H1 (cell line): Measurements from ENCODE around the gene LRRK1. TPM values are rescaled to one million over a fixed set of nuclear protein-coding genes. Genes with fewer than 3 reads are reported as not detected.

ENCODE experiments used
- CTCF ChIA-PET: fragments of 300-600 bp; sonication (Branson Sonifier 250); formaldehyde crosslinking; loops from one replicate; lab custom pipeline; 2021; ENCODE audit not compliant: partially characterized antibody; lab: Charles Lee
- POLR2A ChIA-PET: fragments of 300-600 bp; sonication (Branson Sonifier 250); formaldehyde crosslinking; loops from one replicate; lab custom pipeline; 2021; ENCODE audit warnings: inconsistent platforms; ENCODE audit not compliant: partially characterized antibody; lab: Charles Lee
- DNase-seq, 2 experiments: peaks; one replicate each; pipeline versions ENCODE4 v3.0.0 to v3.0.0-alpha.2; 2010 to 2022; ENCODE audit warnings: low spot score in 2 of 2, low read depth in 1 of 2, mixed read lengths in 1 of 2
- FAIRE-seq: peaks from 2 replicates; lab custom pipeline; 2011; peaks lifted over from hg19 to GRCh38; lab: Jason Lieb, UNC
- H2AFZ ChIP-seq: 2 replicates; pipeline ENCODE4 v1.8.1; 2012; ENCODE audit warnings: low read length, inconsistent platforms
- H2AK5ac ChIP-seq: 2 replicates; pipeline ENCODE4 v1.6.1; 2013; ENCODE audit warnings: low read depth, low read length
- H2BK120ac ChIP-seq: replicated peaks from 2 replicates; pipeline ENCODE3; 2013; ENCODE audit warnings: low read depth, low read length, inconsistent platforms
- H2BK12ac ChIP-seq: 2 replicates; pipeline ENCODE4 v1.6.1; 2013; ENCODE audit warnings: low read depth, low read length
- H2BK15ac ChIP-seq: 2 replicates; pipeline ENCODE4 v1.6.1; 2013; ENCODE audit warnings: low read length
- H2BK20ac ChIP-seq: 2 replicates; pipeline ENCODE4 v1.6.1; 2013; ENCODE audit warnings: low read length
- H2BK5ac ChIP-seq: 2 replicates; pipeline ENCODE4 v1.6.1; 2013; ENCODE audit warnings: low read depth, low read length
- H3K14ac ChIP-seq: 2 replicates; pipeline ENCODE4 v1.6.1; 2013; ENCODE audit warnings: inconsistent platforms; ENCODE audit not compliant: insufficient read length
- H3K18ac ChIP-seq: 2 replicates; pipeline ENCODE4 v1.6.1; 2013; ENCODE audit warnings: low read length; ENCODE audit errors: extremely low read depth
- H3K23ac ChIP-seq: 2 replicates; pipeline ENCODE4 v1.6.1; 2013; ENCODE audit warnings: inconsistent platforms; ENCODE audit not compliant: insufficient read length
- H3K23me2 ChIP-seq: 2 replicates; pipeline ENCODE4 v1.6.1; 2013; ENCODE audit warnings: low read depth, low read length
- H3K27ac ChIP-seq: 2 replicates; pipeline ENCODE4 v1.6.1; 2011; ENCODE audit warnings: low read depth, low read length, inconsistent platforms
- H3K27me3 ChIP-seq, 4 experiments: replicated peaks in 1 of 4; 1 replicate in 1 of 4; 2 replicates in 3 of 4; pipeline versions ENCODE4 v1.6.1 to v1.8.1; 2011 to 2013; ENCODE audit warnings: low read length in 3 of 4, mild to moderate bottlenecking in 3 of 4, inconsistent platforms in 2 of 4, mixed read lengths in 2 of 4, moderate library complexity in 1 of 4; ENCODE audit not compliant: control insufficient read depth in 3 of 4, insufficient read depth in 3 of 4; ENCODE audit errors: extremely low read depth in 1 of 4
- H3K36me3 ChIP-seq, 4 experiments: 2 replicates each; pipeline versions ENCODE4 v1.6.1 to v1.8.1; 2011 to 2013; ENCODE audit warnings: mild to moderate bottlenecking in 4 of 4, low read length in 3 of 4, moderate library complexity in 2 of 4, control low read depth in 1 of 4, inconsistent platforms in 1 of 4; ENCODE audit not compliant: insufficient read depth in 4 of 4, control insufficient read depth in 2 of 4
- H3K4ac ChIP-seq: replicated peaks from 2 replicates; pipeline ENCODE3; 2013; ENCODE audit warnings: low read length, low read depth, mixed read lengths, inconsistent platforms; ENCODE audit not compliant: insufficient read length
- H3K4me1 ChIP-seq, 4 experiments: replicated peaks in 1 of 4; 1 replicate in 1 of 4; 2 replicates in 3 of 4; pipeline versions ENCODE4 v1.6.1 to v1.8.1; 2011 to 2013; ENCODE audit warnings: low read length in 3 of 4, inconsistent platforms in 2 of 4, mixed read lengths in 1 of 4; ENCODE audit not compliant: insufficient read depth in 4 of 4, control insufficient read depth in 3 of 4
- H3K4me2 ChIP-seq, 2 experiments: 2 replicates each; pipeline versions ENCODE4 v1.6.1 to v1.8.1; 2011 to 2013; ENCODE audit warnings: low read depth in 2 of 2, low read length in 2 of 2, control low read depth in 1 of 2, inconsistent platforms in 1 of 2, mild to moderate bottlenecking in 1 of 2; ENCODE audit not compliant: insufficient read depth in 1 of 2
- H3K4me3 ChIP-seq, 4 experiments: fragments of 200-600, 300-600 bp in 1 of 4; sonication (generic), shearing (Covaris generic), sonication (Bioruptor Twin) in 1 of 4; 2 replicates each; pipeline versions ENCODE4 v1.5.1 to v1.8.1; 2011 to 2016; ENCODE audit warnings: low read length in 4 of 4, low read depth in 3 of 4, control low read depth in 2 of 4, inconsistent platforms in 2 of 4, mild to moderate bottlenecking in 2 of 4, mixed read lengths in 1 of 4, moderate library complexity in 1 of 4; ENCODE audit not compliant: insufficient read depth in 2 of 4; ENCODE audit errors: extremely low read depth in 1 of 4
- H3K56ac ChIP-seq: replicated peaks from 2 replicates; pipeline ENCODE3; 2013; ENCODE audit warnings: low read depth, mild to moderate bottlenecking, mixed read lengths, low read length, inconsistent platforms; ENCODE audit not compliant: insufficient read length
- H3K79me1 ChIP-seq: 2 replicates; pipeline ENCODE4 v1.6.1; 2013; ENCODE audit warnings: low read depth, low read length, control low read depth
- H3K79me2 ChIP-seq, 2 experiments: 2 replicates each; pipeline versions ENCODE4 v1.6.1 to v1.8.1; 2012 to 2013; ENCODE audit warnings: low read length in 2 of 2, mild to moderate bottlenecking in 2 of 2, inconsistent platforms in 1 of 2; ENCODE audit not compliant: insufficient read depth in 2 of 2, control insufficient read depth in 1 of 2
- H3K9ac ChIP-seq, 4 experiments: replicated peaks in 1 of 4; 1 replicate in 1 of 4; 2 replicates in 3 of 4; pipeline versions ENCODE4 v1.6.1 to v1.8.1; 2011 to 2013; ENCODE audit warnings: low read depth in 3 of 4, low read length in 3 of 4, control low read depth in 2 of 4, mild to moderate bottlenecking in 2 of 4, moderate library complexity in 2 of 4, inconsistent platforms in 1 of 4; ENCODE audit errors: extremely low read depth in 1 of 4
- H3K9me3 ChIP-seq, 2 experiments: 2 replicates each; pipeline versions ENCODE4 v1.6.1 to v1.8.1; 2012 to 2013; ENCODE audit warnings: mild to moderate bottlenecking in 2 of 2, moderate library complexity in 2 of 2, control low read depth in 1 of 2, inconsistent platforms in 1 of 2, low read depth in 1 of 2, low read length in 1 of 2, mixed read lengths in 1 of 2; ENCODE audit not compliant: insufficient read depth in 2 of 2
- H4K20me1 ChIP-seq, 2 experiments: replicated peaks in 1 of 2; 2 replicates each; pipeline versions ENCODE3 to v1.8.1; 2011 to 2013; ENCODE audit warnings: inconsistent platforms in 2 of 2, low read length in 2 of 2, mild to moderate bottlenecking in 1 of 2; ENCODE audit not compliant: insufficient read depth in 2 of 2, control insufficient read depth in 1 of 2
- H4K5ac ChIP-seq: 2 replicates; pipeline ENCODE4 v1.6.1; 2013; ENCODE audit warnings: low read length, low read depth, mixed read lengths, inconsistent platforms; ENCODE audit not compliant: insufficient read length
- H4K8ac ChIP-seq: 2 replicates; pipeline ENCODE4 v1.8.0; 2013; ENCODE audit warnings: mild to moderate bottlenecking, moderate library complexity, low read length, inconsistent platforms; ENCODE audit not compliant: insufficient read depth; ENCODE audit errors: extremely low read depth
- H4K91ac ChIP-seq: replicated peaks from 2 replicates; pipeline ENCODE3; 2013; ENCODE audit warnings: low read length, mixed read lengths, inconsistent platforms; ENCODE audit not compliant: insufficient read length
- CHD1 ChIP-seq: IDR thresholded peaks from 2 replicates; pipeline ENCODE4 v1.6.1; 2012; ENCODE audit warnings: low read depth, low read length, improper control_type of control experiment
- WGBS, 2 experiments: shearing (Covaris generic) in 1 of 2; methylation state at CpG; one replicate each; pipeline versions ENCODE4 v1.1.6 to v1.1.7; 2013 to 2015; ENCODE audit warnings: low lambda C conversion rate in 2 of 2, mixed read lengths in 2 of 2, inconsistent platforms in 1 of 2, low coverage in 1 of 2, missing lambda C conversion rate in 1 of 2; ENCODE audit not compliant: insufficient replicate concordance in 2 of 2, insufficient coverage in 1 of 2, insufficient read length in 1 of 2; ENCODE audit errors: extremely low coverage in 1 of 2, missing lambda C conversion rate in 1 of 2; 5-methylcytosine and 5-hydroxymethylcytosine counted together
- polyA plus RNA-seq, 7 experiments: library from polyadenylated mRNA; depleted of rRNA in 3 of 7; stranded (reverse) in 5 of 7; unstranded in 2 of 7; fragments of >200 nt in 5 of 7; fragments of 200-250 nt in 2 of 7; gene quantifications; 1 replicate in 5 of 7; 2 replicates in 1 of 7; 4 replicates in 1 of 7; pipeline versions ENCODE4 v1.2.1 to v1.2.3, GENCODE V29; 2011 to 2013; ENCODE audit warnings: missing spikeins in 2 of 7, mixed read lengths in 2 of 7
- total RNA-seq: library from RNA; stranded (reverse); fragmentation: NEBNext Ultra II Directional; extraction: Animal tissue kit (Norgen Biotek cat#: 25700); gene quantifications from 2 replicates; pipeline ENCODE4 v1.2.1, GENCODE V29; 2021
- TF ChIP-seq, protein P1 (sequence below), 3 experiments: IDR thresholded peaks; 1 replicate in 2 of 3; 2 replicates in 1 of 3; pipeline versions ENCODE4 v1.5.1 to v1.6.1; 2011; ENCODE audit warnings: low read length in 3 of 3, mild to moderate bottlenecking in 3 of 3, inconsistent platforms in 2 of 3, low read depth in 1 of 3, moderate library complexity in 1 of 3; ENCODE audit not compliant: insufficient read depth in 1 of 3; ENCODE audit errors: control extremely low read depth in 1 of 3

The LRRK1 gene
- total and polyA plus RNA-seq, 2 of the 8 experiments (the other 6 are each of a cell fraction or from before 2014, with no cell fraction given), result 1.2 to 3.6 TPM

GRCh38 chr15:100891307-100892012 lies 27.7 kb upstream of the LRRK1 start:
- Histone ChIP-seq H3K4me3 (no peak overlapping the region), H2BK12ac (no peak overlapping the region), H4K91ac (no peak overlapping the region), H2AK5ac (no peak overlapping the region), H3K23me2 (no peaks in the 10 kb centered on the region), H3K36me3 (no peaks in the 10 kb centered on the region), H2BK20ac (no peak overlapping the region), H3K9me3 (no peaks in the 10 kb centered on the region), H3K79me1 (no peaks in the 10 kb centered on the region), H3K18ac (no peak overlapping the region), H3K9ac (no peak overlapping the region), H3K4me1 (peaks cover 0 to 5% (median 1%) of the 10 kb centered on the region in 4 experiments; a peak in 2 of 7 replicates), H4K5ac (no peak overlapping the region), H2BK5ac (no peak overlapping the region), H2AFZ (no peak overlapping the region), H3K56ac (no peak overlapping the region), H3K27me3 (no peaks in the 10 kb centered on the region; a peak in 1 of 7 replicates), H3K27ac (no peak overlapping the region), H2BK15ac (no peak overlapping the region), H4K8ac (no peak overlapping the region), H3K4me2 (no peak overlapping the region), H2BK120ac (no peak overlapping the region), H3K23ac (no peak overlapping the region), H3K79me2 (no peaks in the 10 kb centered on the region), H4K20me1 (peaks cover 0 to 1% of the 10 kb centered on the region in 2 experiments), H3K4ac (no peak overlapping the region), H3K14ac (no peak overlapping the region)
- no peak for FAIRE-seq
- CTCF ChIA-PET, result interaction anchor here (0.5 to 6.8 kb wide), 10 partner anchors 10 to 1966 kb away, joined by 3 to 34 read pairs (median 4); no protein-coding TSS in a partner anchor
- TF ChIP-seq CHD1, result no peak
- TF ChIP-seq, protein P1, sequence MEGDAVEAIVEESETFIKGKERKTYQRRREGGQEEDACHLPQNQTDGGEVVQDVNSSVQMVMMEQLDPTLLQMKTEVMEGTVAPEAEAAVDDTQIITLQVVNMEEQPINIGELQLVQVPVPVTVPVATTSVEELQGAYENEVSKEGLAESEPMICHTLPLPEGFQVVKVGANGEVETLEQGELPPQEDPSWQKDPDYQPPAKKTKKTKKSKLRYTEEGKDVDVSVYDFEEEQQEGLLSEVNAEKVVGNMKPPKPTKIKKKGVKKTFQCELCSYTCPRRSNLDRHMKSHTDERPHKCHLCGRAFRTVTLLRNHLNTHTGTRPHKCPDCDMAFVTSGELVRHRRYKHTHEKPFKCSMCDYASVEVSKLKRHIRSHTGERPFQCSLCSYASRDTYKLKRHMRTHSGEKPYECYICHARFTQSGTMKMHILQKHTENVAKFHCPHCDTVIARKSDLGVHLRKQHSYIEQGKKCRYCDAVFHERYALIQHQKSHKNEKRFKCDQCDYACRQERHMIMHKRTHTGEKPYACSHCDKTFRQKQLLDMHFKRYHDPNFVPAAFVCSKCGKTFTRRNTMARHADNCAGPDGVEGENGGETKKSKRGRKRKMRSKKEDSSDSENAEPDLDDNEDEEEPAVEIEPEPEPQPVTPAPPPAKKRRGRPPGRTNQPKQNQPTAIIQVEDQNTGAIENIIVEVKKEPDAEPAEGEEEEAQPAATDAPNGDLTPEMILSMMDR (IDR thresholded peaks at IDR 0.05; ENCODE audit: control extremely low read depth in 1 of 3, insufficient read depth in 1 of 3, low read depth in 1 of 3, low read length in 3 of 3), result peak in 2 of 3 experiments; percentile 6 to 13; a peak in 2 of 4 replicates
- WGBS, 2 experiments, result 78% methylated on average over 21 of the region's 21 CpGs; no CpG with 5 or more reads in 1 of the 2 experiments
- DNase-seq, result no peak
- POLR2A ChIA-PET, result no interaction called here
